CD14-positive monocyte (primary cell): ENCODE results near the gene SPAM1. TPM values are rescaled to one million over a fixed set of nuclear protein-coding genes. Genes with fewer than 3 reads are reported as not detected.

Source experiments
- DNase-seq, 3 donors: peaks; one replicate each; pipeline ENCODE4 v3.0.0-alpha.2; 2011 to 2022
- H2AFZ ChIP-seq: 2 replicates; pipeline ENCODE4 v1.6.0; 2012; ENCODE audit warnings: mild to moderate bottlenecking, low read depth, low read length, inconsistent platforms; ENCODE audit not compliant: insufficient read depth, poor library complexity, severe bottlenecking
- H3K27ac ChIP-seq, 2 donors: 1 replicate in 1 of 2; 2 replicates in 1 of 2; pipeline ENCODE4 v1.5.1; 2012 to 2013; ENCODE audit warnings: low read length in 2 of 2, control low read depth in 1 of 2, inconsistent platforms in 1 of 2, low read depth in 1 of 2, mild to moderate bottlenecking in 1 of 2
- H3K27me3 ChIP-seq, 2 donors: one replicate each; pipeline versions ENCODE4 v1.6.0 to v1.6.1; 2011 to 2013; ENCODE audit warnings: low read length in 2 of 2; ENCODE audit not compliant: control insufficient read depth in 2 of 2, insufficient read depth in 2 of 2
- H3K36me3 ChIP-seq, 2 donors: replicated peaks in 1 of 2; 1 replicate in 1 of 2; 2 replicates in 1 of 2; pipeline versions ENCODE4 v1.5.1 to v1.6.1; 2012 to 2013; ENCODE audit warnings: low read length in 2 of 2, control low read depth in 1 of 2, inconsistent platforms in 1 of 2, mild to moderate bottlenecking in 1 of 2; ENCODE audit not compliant: insufficient read depth in 2 of 2, control insufficient read depth in 1 of 2
- H3K4me1 ChIP-seq, 2 donors: 1 replicate in 1 of 2; 2 replicates in 1 of 2; pipeline versions ENCODE4 v1.5.1 to v1.6.1; 2012 to 2013; ENCODE audit warnings: low read length in 2 of 2, control low read depth in 1 of 2, inconsistent platforms in 1 of 2, mild to moderate bottlenecking in 1 of 2, moderate library complexity in 1 of 2; ENCODE audit not compliant: insufficient read depth in 2 of 2, control insufficient read depth in 1 of 2
- H3K4me2 ChIP-seq: replicated peaks from 2 replicates; pipeline ENCODE3; 2012; ENCODE audit warnings: low read length, moderate library complexity, mild to moderate bottlenecking; ENCODE audit not compliant: poor library complexity, severe bottlenecking; ENCODE audit errors: extremely low read depth
- H3K4me3 ChIP-seq, 3 experiments: fragments of 200-600 bp in 1 of 3; sonication (generic) in 1 of 3; replicated peaks in 1 of 3; 1 replicate in 2 of 3; 2 replicates in 1 of 3; pipeline ENCODE4 v1.5.1; 2011 to 2013; ENCODE audit warnings: low read length in 3 of 3, mild to moderate bottlenecking in 3 of 3, control low read depth in 2 of 3, low read depth in 2 of 3, inconsistent platforms in 1 of 3, moderate library complexity in 1 of 3
- H3K79me2 ChIP-seq: 2 replicates; pipeline ENCODE4 v1.6.0; 2012; ENCODE audit warnings: mild to moderate bottlenecking, control low read depth, inconsistent platforms, low read length, moderate library complexity; ENCODE audit not compliant: insufficient read depth
- H3K9ac ChIP-seq: 2 replicates; pipeline ENCODE4 v1.6.0; 2017; ENCODE audit warnings: low read length, mild to moderate bottlenecking; ENCODE audit not compliant: insufficient read depth, poor library complexity, severe bottlenecking
- H3K9me3 ChIP-seq, 2 donors: replicated peaks in 1 of 2; 1 replicate in 1 of 2; 2 replicates in 1 of 2; pipeline versions ENCODE4 v1.5.1 to v1.6.1; 2012 to 2013; ENCODE audit warnings: low read length in 2 of 2, control low read depth in 1 of 2; ENCODE audit not compliant: control insufficient read depth in 1 of 2, insufficient read depth in 1 of 2
- H4K20me1 ChIP-seq: 2 replicates; pipeline ENCODE4 v1.6.0; 2012; ENCODE audit warnings: mild to moderate bottlenecking, low read length, control low read depth, moderate library complexity; ENCODE audit not compliant: insufficient read depth
- H3K27ac Mint-ChIP-seq, 7 donors: one replicate each; pipeline ENCODE4 v1.8.0; 2020; ENCODE audit warnings: mild to moderate bottlenecking in 7 of 7, mixed read lengths in 7 of 7, moderate library complexity in 6 of 7, inconsistent platforms in 2 of 7
- H3K27me3 Mint-ChIP-seq, 3 donors: one replicate each; pipeline ENCODE4 v1.8.0; 2021 to 2022; ENCODE audit warnings: low read depth in 3 of 3, mild to moderate bottlenecking in 3 of 3, mixed read lengths in 3 of 3, moderate library complexity in 3 of 3, inconsistent platforms in 1 of 3
- H3K36me3 Mint-ChIP-seq, 2 donors: one replicate each; pipeline ENCODE4 v1.8.0; 2020; ENCODE audit warnings: mixed read lengths in 2 of 2, inconsistent platforms in 1 of 2, mild to moderate bottlenecking in 1 of 2
- H3K4me1 Mint-ChIP-seq: one replicate; pipeline ENCODE4 v1.8.0; 2020; ENCODE audit warnings: mild to moderate bottlenecking, mixed read lengths
- H3K4me3 Mint-ChIP-seq, 2 donors: one replicate each; pipeline ENCODE4 v1.8.0; 2020; ENCODE audit warnings: mild to moderate bottlenecking in 2 of 2, mixed read lengths in 2 of 2, moderate library complexity in 1 of 2
- H3K9me3 Mint-ChIP-seq, 7 donors: one replicate each; pipeline ENCODE4 v1.8.0; 2020 to 2022; ENCODE audit warnings: mixed read lengths in 7 of 7, mild to moderate bottlenecking in 6 of 7, moderate library complexity in 6 of 7, inconsistent platforms in 2 of 7
- WGBS: methylation state at CpG from one replicate; pipeline ENCODE4 v1.1.5; 2013; ENCODE audit warnings: missing lambda C conversion rate; ENCODE audit not compliant: insufficient coverage; 5-methylcytosine and 5-hydroxymethylcytosine counted together
- intact Hi-C, 2 donors: fragments of 100-400 bp; cut with micrococcal nuclease; formaldehyde crosslinking; loops; one replicate each; pipeline versions ENCODE4 v1.15.0 to v1.15.1; 2023
- polyA plus RNA-seq, 3 donors: library from polyadenylated mRNA; depleted of rRNA in 1 of 3; unstranded in 2 of 3; stranded (reverse) in 1 of 3; fragments of 300-500 nt in 2 of 3; fragments of >200 nt in 1 of 3; fragmentation: Illumina TruSeq in 2 of 3; gene quantifications; 1 replicate in 2 of 3; 2 replicates in 1 of 3; pipeline ENCODE4 v1.2.3, GENCODE V29; 2012 to 2021
- TF ChIP-seq, protein P1 (sequence below): fragments of 200-600 bp; IDR thresholded peaks from one replicate; pipeline ENCODE4 v1.8.0; 2022; ENCODE audit warnings: antibody characterized with exemption, mild to moderate bottlenecking

The SPAM1 gene
- polyA plus RNA-seq, 3 donors = not detected

DNA sequence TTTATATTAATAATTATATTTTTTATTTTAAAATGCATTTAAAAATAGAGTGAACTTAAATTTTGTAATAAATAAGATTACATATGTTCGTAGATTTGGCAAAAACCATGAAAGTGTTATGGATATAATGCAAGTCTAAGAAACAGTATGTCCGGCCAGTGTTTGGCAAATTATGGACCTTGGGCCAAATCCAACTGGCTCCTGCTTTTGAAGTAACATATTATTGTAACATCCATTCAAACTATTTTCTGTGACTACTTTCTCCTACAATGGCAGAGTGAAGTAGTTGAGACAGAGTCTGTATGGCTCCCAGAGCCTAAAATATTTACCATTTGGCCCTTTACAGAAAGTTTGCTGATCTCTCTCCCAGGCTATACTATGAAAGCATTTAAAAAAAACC lies 69.0 kb downstream of the SPAM1 start:
- H3K9me3 Mint-ChIP-seq = peaks cover 0 to 8% (median 3%) of the 10 kb centered on the region in 7 donors
- H3K27me3 Mint-ChIP-seq = peaks cover 0 to 2% (median 0%) of the 10 kb centered on the region in 3 donors
- H2AFZ ChIP-seq = no peak overlapping the region
- no peak overlapping the region for H3K27ac ChIP-seq
- no peak overlapping the region for H3K9ac ChIP-seq
- H3K27me3 ChIP-seq = no peaks in the 10 kb centered on the region
- H3K4me3 ChIP-seq = no peak overlapping the region
- no peaks in the 10 kb centered on the region for H3K4me1 Mint-ChIP-seq
- no peak overlapping the region for H3K27ac Mint-ChIP-seq
- intact Hi-C loops = no loop called here
- H3K36me3 ChIP-seq = no peaks in the 10 kb centered on the region
- TF ChIP-seq, protein P1, sequence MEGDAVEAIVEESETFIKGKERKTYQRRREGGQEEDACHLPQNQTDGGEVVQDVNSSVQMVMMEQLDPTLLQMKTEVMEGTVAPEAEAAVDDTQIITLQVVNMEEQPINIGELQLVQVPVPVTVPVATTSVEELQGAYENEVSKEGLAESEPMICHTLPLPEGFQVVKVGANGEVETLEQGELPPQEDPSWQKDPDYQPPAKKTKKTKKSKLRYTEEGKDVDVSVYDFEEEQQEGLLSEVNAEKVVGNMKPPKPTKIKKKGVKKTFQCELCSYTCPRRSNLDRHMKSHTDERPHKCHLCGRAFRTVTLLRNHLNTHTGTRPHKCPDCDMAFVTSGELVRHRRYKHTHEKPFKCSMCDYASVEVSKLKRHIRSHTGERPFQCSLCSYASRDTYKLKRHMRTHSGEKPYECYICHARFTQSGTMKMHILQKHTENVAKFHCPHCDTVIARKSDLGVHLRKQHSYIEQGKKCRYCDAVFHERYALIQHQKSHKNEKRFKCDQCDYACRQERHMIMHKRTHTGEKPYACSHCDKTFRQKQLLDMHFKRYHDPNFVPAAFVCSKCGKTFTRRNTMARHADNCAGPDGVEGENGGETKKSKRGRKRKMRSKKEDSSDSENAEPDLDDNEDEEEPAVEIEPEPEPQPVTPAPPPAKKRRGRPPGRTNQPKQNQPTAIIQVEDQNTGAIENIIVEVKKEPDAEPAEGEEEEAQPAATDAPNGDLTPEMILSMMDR = no peak
- no peak for DNase-seq
- 100% methylated on average over 2 of the region's 2 CpGs for WGBS
- H3K4me2 ChIP-seq = no peak overlapping the region
- H3K79me2 ChIP-seq = no peaks in the 10 kb centered on the region
- H3K4me1 ChIP-seq = no peaks in the 10 kb centered on the region
- peaks cover 0 to 4% of the 10 kb centered on the region in 2 donors for H3K9me3 ChIP-seq
- no peaks in the 10 kb centered on the region for H4K20me1 ChIP-seq
- H3K4me3 Mint-ChIP-seq = no peak overlapping the region
- H3K36me3 Mint-ChIP-seq = no peaks in the 10 kb centered on the region

DNA sequence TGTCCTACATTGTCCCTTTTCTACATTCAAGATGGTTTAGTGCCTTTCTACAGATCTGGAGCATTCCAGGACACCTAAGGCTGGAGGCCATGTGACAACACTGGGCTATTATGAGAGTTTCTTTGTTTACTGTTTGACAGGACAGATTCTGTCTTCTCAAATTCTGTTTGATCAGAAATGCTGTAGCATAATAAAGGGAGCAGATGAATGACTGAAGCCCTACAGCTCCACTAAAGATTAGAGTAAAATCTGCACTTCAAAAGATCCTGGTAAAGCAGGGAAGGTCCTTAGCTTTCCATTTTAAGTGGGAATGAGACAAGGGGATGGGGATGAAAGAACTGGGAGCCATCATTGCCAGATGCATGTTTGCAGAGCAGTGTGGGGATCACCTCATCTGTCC lies 69.4 kb downstream of the SPAM1 start:
- Mint-ChIP-seq H3K27ac (no peak overlapping the region), H3K4me3 (no peak overlapping the region), H3K4me1 (no peaks in the 10 kb centered on the region), H3K9me3 (peaks cover 0 to 12% (median 4%) of the 10 kb centered on the region in 7 donors), H3K27me3 (peaks cover 0 to 4% (median 0%) of the 10 kb centered on the region in 3 donors), H3K36me3 (no peaks in the 10 kb centered on the region)
- Histone ChIP-seq H3K9me3 (peaks cover 0 to 4% of the 10 kb centered on the region in 2 donors), H3K79me2 (no peaks in the 10 kb centered on the region), H3K9ac (no peak overlapping the region), H4K20me1 (no peaks in the 10 kb centered on the region), H3K4me1 (no peaks in the 10 kb centered on the region), H3K4me3 (no peak overlapping the region), H3K36me3 (no peaks in the 10 kb centered on the region), H3K27me3 (no peaks in the 10 kb centered on the region), H3K27ac (no peak overlapping the region), H2AFZ (no peak overlapping the region), H3K4me2 (no peak overlapping the region)
- DNase-seq = no peak
- TF ChIP-seq, protein P1 = no peak
- intact Hi-C loops = no loop called here
